GM21390 (cell line): ENCODE measurements around the gene NIBAN1.
"Not testable (repeated sequence)": the region's sequence is repeated elsewhere in the genome, so short reads cannot be mapped to it uniquely, and the experiment has no call there.

ENCODE experiments used
- ATAC-seq: cut with Tn5 transposase; IDR thresholded peaks from one replicate; pipeline ENCODE4 v1.9.1; 2021; ENCODE audit not compliant: unreplicated experiment

The NIBAN1 gene

GRCh38 chr1:184973272-184974055 lies 844 bp downstream of the NIBAN1 start:
- peak; percentile 51 for ATAC-seq

- no peak for ATAC-seq
Observed at GRCh38 chr1:184972315-184973055, 1.8 kb downstream of the NIBAN1 start.

- ATAC-seq: no peak
Observed at GRCh38 chr1:184971522-184972265, 2.6 kb downstream of the NIBAN1 start.

- ATAC-seq: no peak
Observed at GRCh38 chr1:184970691-184971161, 3.6 kb downstream of the NIBAN1 start.

- no peak for ATAC-seq
Observed at GRCh38 chr1:184966989-184967388, 7.3 kb downstream of the NIBAN1 start.

- no peak for ATAC-seq
Observed at GRCh38 chr1:184965944-184966860, 8.1 kb downstream of the NIBAN1 start.

GRCh38 chr1:184965439-184965838 lies 8.9 kb downstream of the NIBAN1 start:
- no peak for ATAC-seq

GRCh38 chr1:184959626-184960025 lies 14.7 kb downstream of the NIBAN1 start:
- ATAC-seq: no peak

- no peak for ATAC-seq
Observed at GRCh38 chr1:184958554-184959353, 15.6 kb downstream of the NIBAN1 start.

- not testable (repeated sequence) for ATAC-seq
Observed at GRCh38 chr1:184957901-184958300, 16.4 kb downstream of the NIBAN1 start.

GRCh38 chr1:184956999-184957700 lies 17.2 kb downstream of the NIBAN1 start:
- no peak for ATAC-seq

GRCh38 chr1:184954232-184954995 lies 19.9 kb downstream of the NIBAN1 start:
- no peak for ATAC-seq

- ATAC-seq: no peak
Observed at GRCh38 chr1:184953600-184954219, 20.6 kb downstream of the NIBAN1 start.

GRCh38 chr1:184952428-184952827 lies 21.9 kb downstream of the NIBAN1 start:
- ATAC-seq: no peak

- no peak for ATAC-seq
Observed at GRCh38 chr1:184951788-184952187, 22.5 kb downstream of the NIBAN1 start.

GRCh38 chr1:184950906-184951305 lies 23.4 kb downstream of the NIBAN1 start:
- ATAC-seq: no peak

GRCh38 chr1:184950227-184950626 lies 24.1 kb downstream of the NIBAN1 start:
- ATAC-seq: no peak
